ENCODE data around the gene AGAP2. TPM values are rescaled to one million over a fixed set of nuclear protein-coding genes. Genes with fewer than 3 reads are reported as not detected.
A peak's percentile ranks its signal among the peaks of the same experiment; 100 is the strongest.

The AGAP2 gene
- total and polyA plus RNA-seq, 2 of the 13 experiments (the other 11 are each of a cell fraction or from before 2014, with no cell fraction given) = 0.38 to 0.45 TPM

- TF ChIP-seq LRRFIP1 (CRISPR knock-in tag; conservative IDR thresholded peaks at IDR 0.05) (no peak), SNRNP70 (IDR thresholded peaks at IDR 0.05; ENCODE audit: low read depth, low read length) (no peak), CBX5 (CRISPR knock-in tag; IDR thresholded peaks at IDR 0.05; ENCODE audit: borderline replicate concordance) (no peak), KAT7 (CRISPR knock-in tag; IDR thresholded peaks at IDR 0.05; ENCODE audit: borderline replicate concordance) (no peak), ZNF10 (CRISPR knock-in tag; IDR thresholded peaks at IDR 0.05; ENCODE audit: borderline replicate concordance, low read depth) (no peak)
These were observed 5.2 kb upstream of the AGAP2 start (continued) for GRCh38 chr12:57743769-57744168.

- Histone ChIP-seq H3K4me1 (ENCODE audit: insufficient read depth, low read length) (peaks cover 50% of the 10 kb centered on the region), H2AFZ (ENCODE audit: low read length) (no peak overlapping the region), H3K4me2 (ENCODE audit: low read depth, low read length) (peak overlapping the region; percentile 54), H3K36me3 (replicated peaks in 1 of 2; ENCODE audit: control insufficient read depth in 1 of 2, insufficient read depth in 2 of 2, low read length in 2 of 2) (peaks cover 0 to 15% of the 10 kb centered on the region in 2 experiments; a peak in 3 of 5 replicates), H3K79me2 (ENCODE audit: insufficient read depth, low read length) (peaks cover 10% of the 10 kb centered on the region), H3K27ac (ENCODE audit: extremely low read length, insufficient read depth, low read length) (no peak overlapping the region), H3K4me3 (replicated peaks in 1 of 3; ENCODE audit: insufficient read depth in 1 of 3, low read depth in 2 of 3, low read length in 3 of 3) (peak overlapping the region in 2 of 3 experiments; percentile 18 to 56; a peak in 2 of 6 replicates), H3K27me3 (ENCODE audit: control insufficient read depth in 1 of 2, insufficient read depth in 2 of 2, low read length in 2 of 2) (peaks cover 5 to 34% of the 10 kb centered on the region in 2 experiments; a peak in 3 of 5 replicates), H3K9ac (ENCODE audit: insufficient read depth, low read depth, low read length) (no peak overlapping the region), H4K20me1 (ENCODE audit: insufficient read depth, low read length) (no peaks in the 10 kb centered on the region), H3K9me3 (ENCODE audit: low read length) (no peaks in the 10 kb centered on the region)
- POLR2A ChIA-PET = no interaction called here
- CTCF ChIA-PET (ENCODE audit: low intra/inter-chr PET ratio, low total read pairs) = no interaction called here
- DNase-seq (ENCODE audit: low spot score) (peak; percentile 20), ATAC-seq (peak; percentile 18), FAIRE-seq (no peak)
- WGBS (ENCODE audit: low lambda C conversion rate) = 17% methylated on average over 9 of the region's 14 CpGs
- in situ Hi-C loops (cut with HindIII; ENCODE audit: extremely low pct_ligation_motif_present, low pct_unique_long_range_greater_than_20kb) (no loop called here), intact Hi-C loops (cut with micrococcal nuclease; ENCODE audit: unreplicated experiment) (no loop called here)
- BruUV-seq (replicated peaks) = no TSS peak
- no peak for TF ChIP-seq CEBPB (IDR thresholded peaks at IDR 0.05; ENCODE audit: borderline replicate concordance, low read depth, low read length)
- TF ChIP-seq SAFB2 (CRISPR knock-in tag; IDR thresholded peaks at IDR 0.05; ENCODE audit: borderline replicate concordance, low read depth) = no peak
- TF ChIP-seq ELF1 (CRISPR knock-in tag; IDR thresholded peaks at IDR 0.05) = no peak
- no peak for TF ChIP-seq U2AF2 (IDR thresholded peaks at IDR 0.05; ENCODE audit: low read depth, low read length)
- TF ChIP-seq ZNF33B (CRISPR knock-in tag; IDR thresholded peaks at IDR 0.05) = no peak
- no peak for TF ChIP-seq CREBL2 (CRISPR knock-in tag; IDR thresholded peaks at IDR 0.05; ENCODE audit: borderline replicate concordance)
- TF ChIP-seq ZMYM2 (CRISPR knock-in tag; IDR thresholded peaks at IDR 0.05) = no peak
- TF ChIP-seq BHLHE40 (IDR thresholded peaks at IDR 0.05; ENCODE audit: low read length) = no peak
- no peak for TF ChIP-seq ZNF577 (CRISPR knock-in tag; IDR thresholded peaks at IDR 0.05; ENCODE audit: borderline replicate concordance, low read depth)
- no peak for TF ChIP-seq ARNT2 (CRISPR knock-in tag; IDR thresholded peaks at IDR 0.05; ENCODE audit: low read depth)
- TF ChIP-seq ZNF557 (CRISPR knock-in tag; IDR thresholded peaks at IDR 0.05) = no peak
- no peak for TF ChIP-seq RNF2 (conservative IDR thresholded peaks at IDR 0.05; ENCODE audit: low read depth)
- no peak for TF ChIP-seq MXI1 (IDR thresholded peaks at IDR 0.05; ENCODE audit: borderline replicate concordance, low read depth, low read length)
- peak; percentile 40 for TF ChIP-seq GABPB1 (CRISPR knock-in tag; IDR thresholded peaks at IDR 0.05)
These were observed 3.5 kb upstream of the AGAP2 start for GRCh38 chr12:57741844-57742738.
